NCI-H2196 (cell line): ENCODE data around the gene C8G.

ENCODE experiments used
- DNase-seq: peaks from one replicate; lab custom pipeline; 2025; ENCODE audit not compliant: unreplicated experiment; lab: John Stamatoyannopoulos, UW

C8G gene

GRCh38 chr9:136980669-136981478, 35.8 kb downstream of the C8G start:
- no peak for DNase-seq

GRCh38 chr9:136981588-136982231, 36.7 kb downstream of the C8G start:
- no peak for DNase-seq

- no peak for DNase-seq
These were observed 37.4 kb downstream of the C8G start, which contains the start of gene LCNL1 for GRCh38 chr9:136982232-136983051. TSS of gene LCNL1 (plus strand) at chr9:136982993. CDS start at chr9:136983587, 594 bp downstream.

- no peak for DNase-seq
These were observed 38.1 kb downstream of the C8G start for GRCh38 chr9:136983167-136983566.

- DNase-seq = no peak
These were observed 38.7 kb downstream of the C8G start for GRCh38 chr9:136983656-136984314.

GRCh38 chr9:136984464-136985026, 39.5 kb downstream of the C8G start:
- DNase-seq = no peak

- no peak for DNase-seq
These were observed 40.1 kb downstream of the C8G start for GRCh38 chr9:136985027-136985602.

- no peak for DNase-seq
These were observed 40.8 kb downstream of the C8G start for GRCh38 chr9:136985853-136986252.

- DNase-seq = no peak
These were observed 43.8 kb downstream of the C8G start for GRCh38 chr9:136988872-136989271.

GRCh38 chr9:136990242-136990911, 45.3 kb downstream of the C8G start:
- DNase-seq = no peak

- DNase-seq = peak; percentile 88
These were observed 47.2 kb downstream of the C8G start, which contains the start of gene PAXX for GRCh38 chr9:136991993-136992818. TSS of gene PAXX (plus strand) at chr9:136992422. CDS start at chr9:136992444, 22 bp downstream.

- DNase-seq = no peak
These were observed 47.9 kb downstream of the C8G start for GRCh38 chr9:136992819-136993369.

GRCh38 chr9:136994180-136994887, 49.3 kb downstream of the C8G start:
- no peak for DNase-seq

GRCh38 chr9:136994888-136995230, 49.8 kb downstream of the C8G start:
- no peak for DNase-seq

GRCh38 chr9:136995362-136995761, 50.3 kb downstream of the C8G start:
- no peak for DNase-seq

- DNase-seq = peak; percentile 27
These were observed 50.8 kb downstream of the C8G start for GRCh38 chr9:136995772-136996311.
